Tibial nerve (tissue), 3 donors: Measurements from ENCODE around the gene HAUS3.

Source experiments
- POLR2A ChIP-seq, 2 donors: fragments of 450-650 bp; IDR thresholded peaks; one replicate each; pipeline ENCODE4 v1.6.1; 2017; ENCODE audit warnings: antibody characterized with exemption in 2 of 2, mild to moderate bottlenecking in 2 of 2, moderate library complexity in 2 of 2
- TF ChIP-seq, protein P1 (sequence below), 5 experiments: fragments of 200-600 bp in 3 of 5; fragments of 450-650 bp in 2 of 5; sonication (generic) in 3 of 5; IDR thresholded peaks; one replicate each; pipeline ENCODE4 v1.5.1; 2016 to 2019; ENCODE audit warnings: antibody characterized with exemption in 5 of 5, mild to moderate bottlenecking in 3 of 5, moderate library complexity in 2 of 5

DNA sequence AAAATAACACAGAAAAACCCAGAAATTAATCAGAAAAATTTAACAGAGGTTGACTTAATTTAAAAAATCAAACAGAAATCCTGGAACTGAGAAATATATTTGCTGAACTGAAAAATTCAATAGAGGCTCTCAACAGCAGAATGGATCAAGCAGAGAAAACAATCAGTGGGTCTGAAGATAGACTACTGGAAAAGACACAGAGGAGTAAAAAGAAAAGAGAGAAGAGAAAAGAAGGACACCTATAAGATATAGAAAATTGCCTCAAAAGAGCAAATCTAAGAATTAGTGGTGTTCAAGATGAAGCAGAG lies 55.1 kb downstream of the HAUS3 start:
- TF ChIP-seq POLR2A (IDR thresholded peaks at IDR 0.05), result no peak
- TF ChIP-seq, protein P1, sequence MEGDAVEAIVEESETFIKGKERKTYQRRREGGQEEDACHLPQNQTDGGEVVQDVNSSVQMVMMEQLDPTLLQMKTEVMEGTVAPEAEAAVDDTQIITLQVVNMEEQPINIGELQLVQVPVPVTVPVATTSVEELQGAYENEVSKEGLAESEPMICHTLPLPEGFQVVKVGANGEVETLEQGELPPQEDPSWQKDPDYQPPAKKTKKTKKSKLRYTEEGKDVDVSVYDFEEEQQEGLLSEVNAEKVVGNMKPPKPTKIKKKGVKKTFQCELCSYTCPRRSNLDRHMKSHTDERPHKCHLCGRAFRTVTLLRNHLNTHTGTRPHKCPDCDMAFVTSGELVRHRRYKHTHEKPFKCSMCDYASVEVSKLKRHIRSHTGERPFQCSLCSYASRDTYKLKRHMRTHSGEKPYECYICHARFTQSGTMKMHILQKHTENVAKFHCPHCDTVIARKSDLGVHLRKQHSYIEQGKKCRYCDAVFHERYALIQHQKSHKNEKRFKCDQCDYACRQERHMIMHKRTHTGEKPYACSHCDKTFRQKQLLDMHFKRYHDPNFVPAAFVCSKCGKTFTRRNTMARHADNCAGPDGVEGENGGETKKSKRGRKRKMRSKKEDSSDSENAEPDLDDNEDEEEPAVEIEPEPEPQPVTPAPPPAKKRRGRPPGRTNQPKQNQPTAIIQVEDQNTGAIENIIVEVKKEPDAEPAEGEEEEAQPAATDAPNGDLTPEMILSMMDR (IDR thresholded peaks at IDR 0.05), result no peak
